H1 (cell line): ENCODE measurements around the gene S100A12. TPM values are rescaled to one million over a fixed set of nuclear protein-coding genes. Genes with fewer than 3 reads are reported as not detected.

ENCODE experiments used
- CTCF ChIA-PET: fragments of 300-600 bp; sonication (Branson Sonifier 250); formaldehyde crosslinking; loops from one replicate; lab custom pipeline; 2021; ENCODE audit not compliant: partially characterized antibody; lab: Charles Lee
- POLR2A ChIA-PET: fragments of 300-600 bp; sonication (Branson Sonifier 250); formaldehyde crosslinking; loops from one replicate; lab custom pipeline; 2021; ENCODE audit warnings: inconsistent platforms; ENCODE audit not compliant: partially characterized antibody; lab: Charles Lee
- DNase-seq, 2 experiments: peaks; one replicate each; pipeline versions ENCODE4 v3.0.0 to v3.0.0-alpha.2; 2010 to 2022; ENCODE audit warnings: low spot score in 2 of 2, low read depth in 1 of 2, mixed read lengths in 1 of 2
- FAIRE-seq: peaks from 2 replicates; lab custom pipeline; 2011; peaks lifted over from hg19 to GRCh38; lab: Jason Lieb, UNC
- H2AFZ ChIP-seq: 2 replicates; pipeline ENCODE4 v1.8.1; 2012; ENCODE audit warnings: low read length, inconsistent platforms
- H2AK5ac ChIP-seq: 2 replicates; pipeline ENCODE4 v1.6.1; 2013; ENCODE audit warnings: low read depth, low read length
- H2BK120ac ChIP-seq: replicated peaks from 2 replicates; pipeline ENCODE3; 2013; ENCODE audit warnings: low read depth, low read length, inconsistent platforms
- H2BK12ac ChIP-seq: 2 replicates; pipeline ENCODE4 v1.6.1; 2013; ENCODE audit warnings: low read depth, low read length
- H2BK15ac ChIP-seq: 2 replicates; pipeline ENCODE4 v1.6.1; 2013; ENCODE audit warnings: low read length
- H2BK20ac ChIP-seq: 2 replicates; pipeline ENCODE4 v1.6.1; 2013; ENCODE audit warnings: low read length
- H2BK5ac ChIP-seq: 2 replicates; pipeline ENCODE4 v1.6.1; 2013; ENCODE audit warnings: low read depth, low read length
- H3K14ac ChIP-seq: 2 replicates; pipeline ENCODE4 v1.6.1; 2013; ENCODE audit warnings: inconsistent platforms; ENCODE audit not compliant: insufficient read length
- H3K18ac ChIP-seq: 2 replicates; pipeline ENCODE4 v1.6.1; 2013; ENCODE audit warnings: low read length; ENCODE audit errors: extremely low read depth
- H3K23ac ChIP-seq: 2 replicates; pipeline ENCODE4 v1.6.1; 2013; ENCODE audit warnings: inconsistent platforms; ENCODE audit not compliant: insufficient read length
- H3K23me2 ChIP-seq: 2 replicates; pipeline ENCODE4 v1.6.1; 2013; ENCODE audit warnings: low read depth, low read length
- H3K27ac ChIP-seq: 2 replicates; pipeline ENCODE4 v1.6.1; 2011; ENCODE audit warnings: low read depth, low read length, inconsistent platforms
- H3K27me3 ChIP-seq, 4 experiments: replicated peaks in 1 of 4; 1 replicate in 1 of 4; 2 replicates in 3 of 4; pipeline versions ENCODE4 v1.6.1 to v1.8.1; 2011 to 2013; ENCODE audit warnings: low read length in 3 of 4, mild to moderate bottlenecking in 3 of 4, inconsistent platforms in 2 of 4, mixed read lengths in 2 of 4, moderate library complexity in 1 of 4; ENCODE audit not compliant: control insufficient read depth in 3 of 4, insufficient read depth in 3 of 4; ENCODE audit errors: extremely low read depth in 1 of 4
- H3K36me3 ChIP-seq, 4 experiments: 2 replicates each; pipeline versions ENCODE4 v1.6.1 to v1.8.1; 2011 to 2013; ENCODE audit warnings: mild to moderate bottlenecking in 4 of 4, low read length in 3 of 4, moderate library complexity in 2 of 4, control low read depth in 1 of 4, inconsistent platforms in 1 of 4; ENCODE audit not compliant: insufficient read depth in 4 of 4, control insufficient read depth in 2 of 4
- H3K4ac ChIP-seq: replicated peaks from 2 replicates; pipeline ENCODE3; 2013; ENCODE audit warnings: low read length, low read depth, mixed read lengths, inconsistent platforms; ENCODE audit not compliant: insufficient read length
- H3K4me1 ChIP-seq, 4 experiments: replicated peaks in 1 of 4; 1 replicate in 1 of 4; 2 replicates in 3 of 4; pipeline versions ENCODE4 v1.6.1 to v1.8.1; 2011 to 2013; ENCODE audit warnings: low read length in 3 of 4, inconsistent platforms in 2 of 4, mixed read lengths in 1 of 4; ENCODE audit not compliant: insufficient read depth in 4 of 4, control insufficient read depth in 3 of 4
- H3K4me2 ChIP-seq, 2 experiments: 2 replicates each; pipeline versions ENCODE4 v1.6.1 to v1.8.1; 2011 to 2013; ENCODE audit warnings: low read depth in 2 of 2, low read length in 2 of 2, control low read depth in 1 of 2, inconsistent platforms in 1 of 2, mild to moderate bottlenecking in 1 of 2; ENCODE audit not compliant: insufficient read depth in 1 of 2
- H3K4me3 ChIP-seq, 4 experiments: fragments of 200-600, 300-600 bp in 1 of 4; sonication (generic), shearing (Covaris generic), sonication (Bioruptor Twin) in 1 of 4; 2 replicates each; pipeline versions ENCODE4 v1.5.1 to v1.8.1; 2011 to 2016; ENCODE audit warnings: low read length in 4 of 4, low read depth in 3 of 4, control low read depth in 2 of 4, inconsistent platforms in 2 of 4, mild to moderate bottlenecking in 2 of 4, mixed read lengths in 1 of 4, moderate library complexity in 1 of 4; ENCODE audit not compliant: insufficient read depth in 2 of 4; ENCODE audit errors: extremely low read depth in 1 of 4
- H3K56ac ChIP-seq: replicated peaks from 2 replicates; pipeline ENCODE3; 2013; ENCODE audit warnings: low read depth, mild to moderate bottlenecking, mixed read lengths, low read length, inconsistent platforms; ENCODE audit not compliant: insufficient read length
- H3K79me1 ChIP-seq: 2 replicates; pipeline ENCODE4 v1.6.1; 2013; ENCODE audit warnings: low read depth, low read length, control low read depth
- H3K79me2 ChIP-seq, 2 experiments: 2 replicates each; pipeline versions ENCODE4 v1.6.1 to v1.8.1; 2012 to 2013; ENCODE audit warnings: low read length in 2 of 2, mild to moderate bottlenecking in 2 of 2, inconsistent platforms in 1 of 2; ENCODE audit not compliant: insufficient read depth in 2 of 2, control insufficient read depth in 1 of 2
- H3K9ac ChIP-seq, 4 experiments: replicated peaks in 1 of 4; 1 replicate in 1 of 4; 2 replicates in 3 of 4; pipeline versions ENCODE4 v1.6.1 to v1.8.1; 2011 to 2013; ENCODE audit warnings: low read depth in 3 of 4, low read length in 3 of 4, control low read depth in 2 of 4, mild to moderate bottlenecking in 2 of 4, moderate library complexity in 2 of 4, inconsistent platforms in 1 of 4; ENCODE audit errors: extremely low read depth in 1 of 4
- H3K9me3 ChIP-seq, 2 experiments: 2 replicates each; pipeline versions ENCODE4 v1.6.1 to v1.8.1; 2012 to 2013; ENCODE audit warnings: mild to moderate bottlenecking in 2 of 2, moderate library complexity in 2 of 2, control low read depth in 1 of 2, inconsistent platforms in 1 of 2, low read depth in 1 of 2, low read length in 1 of 2, mixed read lengths in 1 of 2; ENCODE audit not compliant: insufficient read depth in 2 of 2
- H4K20me1 ChIP-seq, 2 experiments: replicated peaks in 1 of 2; 2 replicates each; pipeline versions ENCODE3 to v1.8.1; 2011 to 2013; ENCODE audit warnings: inconsistent platforms in 2 of 2, low read length in 2 of 2, mild to moderate bottlenecking in 1 of 2; ENCODE audit not compliant: insufficient read depth in 2 of 2, control insufficient read depth in 1 of 2
- H4K5ac ChIP-seq: 2 replicates; pipeline ENCODE4 v1.6.1; 2013; ENCODE audit warnings: low read length, low read depth, mixed read lengths, inconsistent platforms; ENCODE audit not compliant: insufficient read length
- H4K8ac ChIP-seq: 2 replicates; pipeline ENCODE4 v1.8.0; 2013; ENCODE audit warnings: mild to moderate bottlenecking, moderate library complexity, low read length, inconsistent platforms; ENCODE audit not compliant: insufficient read depth; ENCODE audit errors: extremely low read depth
- H4K91ac ChIP-seq: replicated peaks from 2 replicates; pipeline ENCODE3; 2013; ENCODE audit warnings: low read length, mixed read lengths, inconsistent platforms; ENCODE audit not compliant: insufficient read length
- BRCA1 ChIP-seq: IDR thresholded peaks from 2 replicates; pipeline ENCODE4 v1.6.1; 2012; ENCODE audit warnings: low read depth, low read length, improper control_type of control experiment
- CREB1 ChIP-seq: IDR thresholded peaks from 2 replicates; pipeline ENCODE4 v1.6.1; 2012; ENCODE audit warnings: inconsistent platforms
- CTBP2 ChIP-seq: IDR thresholded peaks from 2 replicates; pipeline ENCODE4 v1.7.0; 2011; ENCODE audit warnings: borderline replicate concordance, mild to moderate bottlenecking, moderate library complexity, mixed read lengths, low read length; ENCODE audit not compliant: insufficient read depth, insufficient read length
- GTF2F1 ChIP-seq: IDR thresholded peaks from 2 replicates; pipeline ENCODE4 v1.6.1; 2012; ENCODE audit warnings: low read depth, low read length, improper control_type of control experiment, borderline replicate concordance
- JUN ChIP-seq: IDR thresholded peaks from 2 replicates; pipeline ENCODE4 v1.6.1; 2011; ENCODE audit warnings: low read depth, mild to moderate bottlenecking, improper control_type of control experiment, low read length
- JUND ChIP-seq: IDR thresholded peaks from 2 replicates; pipeline ENCODE4 v1.6.1; 2011; ENCODE audit warnings: mild to moderate bottlenecking, improper control_type of control experiment, low read length
- SIN3A ChIP-seq, 2 experiments: IDR thresholded peaks in 1 of 2; conservative IDR thresholded peaks in 1 of 2; 2 replicates each; pipeline ENCODE4 v1.6.1; 2011 to 2012; ENCODE audit warnings: low read length in 2 of 2, improper control_type of control experiment in 1 of 2, low read depth in 1 of 2, mild to moderate bottlenecking in 1 of 2
- SP2 ChIP-seq: IDR thresholded peaks from 2 replicates; pipeline ENCODE4 v1.6.1; 2012; ENCODE audit warnings: mild to moderate bottlenecking, low read length, inconsistent platforms
- WGBS, 2 experiments: shearing (Covaris generic) in 1 of 2; methylation state at CpG; one replicate each; pipeline versions ENCODE4 v1.1.6 to v1.1.7; 2013 to 2015; ENCODE audit warnings: low lambda C conversion rate in 2 of 2, mixed read lengths in 2 of 2, inconsistent platforms in 1 of 2, low coverage in 1 of 2, missing lambda C conversion rate in 1 of 2; ENCODE audit not compliant: insufficient replicate concordance in 2 of 2, insufficient coverage in 1 of 2, insufficient read length in 1 of 2; ENCODE audit errors: extremely low coverage in 1 of 2, missing lambda C conversion rate in 1 of 2; 5-methylcytosine and 5-hydroxymethylcytosine counted together
- polyA plus RNA-seq, 7 experiments: library from polyadenylated mRNA; depleted of rRNA in 3 of 7; stranded (reverse) in 5 of 7; unstranded in 2 of 7; fragments of >200 nt in 5 of 7; fragments of 200-250 nt in 2 of 7; gene quantifications; 1 replicate in 5 of 7; 2 replicates in 1 of 7; 4 replicates in 1 of 7; pipeline versions ENCODE4 v1.2.1 to v1.2.3, GENCODE V29; 2011 to 2013; ENCODE audit warnings: missing spikeins in 2 of 7, mixed read lengths in 2 of 7
- total RNA-seq: library from RNA; stranded (reverse); fragmentation: NEBNext Ultra II Directional; extraction: Animal tissue kit (Norgen Biotek cat#: 25700); gene quantifications from 2 replicates; pipeline ENCODE4 v1.2.1, GENCODE V29; 2021
- TF ChIP-seq, protein P1 (sequence below): IDR thresholded peaks from 2 replicates; pipeline ENCODE4 v1.6.1; 2012; ENCODE audit warnings: low read length, inconsistent platforms

Gene S100A12
- total and polyA plus RNA-seq, 2 of the 8 experiments (the other 6 are each of a cell fraction or from before 2014, with no cell fraction given): not detected

DNA sequence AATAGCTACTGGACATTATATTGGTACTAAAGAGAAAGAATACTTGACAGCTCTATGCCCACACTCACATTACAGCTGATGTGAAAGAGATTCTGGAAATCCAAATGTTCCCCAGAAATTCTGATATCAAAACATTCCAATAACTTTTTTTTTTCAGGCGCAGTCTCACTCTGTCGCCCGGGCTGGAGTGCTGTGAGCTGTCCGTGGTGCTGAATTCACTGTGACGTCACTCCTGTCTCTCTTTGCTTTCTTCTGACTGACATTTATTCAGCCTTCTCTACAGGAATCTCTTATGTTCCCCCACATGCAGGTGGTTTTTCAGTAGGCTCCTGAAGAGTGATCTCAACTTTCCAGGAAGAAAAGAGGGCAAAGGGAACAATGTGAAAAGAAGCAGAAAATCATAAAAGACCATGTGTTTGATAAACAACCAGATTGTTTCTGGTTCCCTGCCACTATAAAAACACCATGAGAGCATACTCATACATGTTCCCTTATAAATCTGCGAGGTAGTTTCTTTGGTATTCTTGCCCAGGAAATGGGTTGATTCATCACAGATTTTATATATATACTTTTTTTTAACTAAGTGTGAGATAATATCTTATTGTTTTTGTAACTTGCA is 47.1 kb upstream of the S100A12 start:
- DNase-seq (peak in 1 of 2 experiments; percentile 88), FAIRE-seq (peak; percentile 84)
- Histone ChIP-seq H2BK20ac (no peak overlapping the region), H3K27ac (no peak overlapping the region), H4K91ac (no peak overlapping the region), H3K4ac (no peak overlapping the region), H2BK15ac (no peak overlapping the region), H3K4me3 (no peak overlapping the region), H3K79me1 (no peaks in the 10 kb centered on the region), H2BK120ac (no peak overlapping the region), H3K23me2 (no peaks in the 10 kb centered on the region; the same call in 1 of the 2 replicates), H3K27me3 (no peaks in the 10 kb centered on the region), H3K23ac (no peak overlapping the region), H4K8ac (no peak overlapping the region), H3K4me1 (no peaks in the 10 kb centered on the region), H3K79me2 (no peaks in the 10 kb centered on the region), H4K20me1 (no peaks in the 10 kb centered on the region), H3K56ac (no peak overlapping the region), H3K9me3 (no peaks in the 10 kb centered on the region; a peak in 1 of 4 replicates), H3K18ac (no peak overlapping the region), H4K5ac (no peak overlapping the region), H3K9ac (no peak overlapping the region), H3K4me2 (no peak overlapping the region), H2BK5ac (no peak overlapping the region), H3K36me3 (no peaks in the 10 kb centered on the region), H2AFZ (no peak overlapping the region), H3K14ac (no peak overlapping the region), H2BK12ac (no peak overlapping the region), H2AK5ac (no peak overlapping the region)
- CTCF ChIA-PET: interaction anchor here (0.7 to 2.4 kb wide), 5 partner anchors 18 to 73 kb away, joined by 3 to 9 read pairs (median 3); no protein-coding TSS in a partner anchor
- TF ChIP-seq BRCA1 (no peak), JUN (0 out of 2 replicates have a peak, but pooled peaks have one; percentile 41), CREB1 (peak; percentile 93), SP2 (no peak), SIN3A (conservative IDR thresholded peaks at IDR 0.05 in 1 of 2, IDR thresholded peaks at IDR 0.05 in 1 of 2; ENCODE audit: low read depth in 1 of 2, low read length in 2 of 2) (peak; percentile 41 to 83; a peak in 1 of 4 replicates), GTF2F1 (no peak), CTBP2 (no peak), JUND (peak; percentile 85)
- TF ChIP-seq, protein P1, sequence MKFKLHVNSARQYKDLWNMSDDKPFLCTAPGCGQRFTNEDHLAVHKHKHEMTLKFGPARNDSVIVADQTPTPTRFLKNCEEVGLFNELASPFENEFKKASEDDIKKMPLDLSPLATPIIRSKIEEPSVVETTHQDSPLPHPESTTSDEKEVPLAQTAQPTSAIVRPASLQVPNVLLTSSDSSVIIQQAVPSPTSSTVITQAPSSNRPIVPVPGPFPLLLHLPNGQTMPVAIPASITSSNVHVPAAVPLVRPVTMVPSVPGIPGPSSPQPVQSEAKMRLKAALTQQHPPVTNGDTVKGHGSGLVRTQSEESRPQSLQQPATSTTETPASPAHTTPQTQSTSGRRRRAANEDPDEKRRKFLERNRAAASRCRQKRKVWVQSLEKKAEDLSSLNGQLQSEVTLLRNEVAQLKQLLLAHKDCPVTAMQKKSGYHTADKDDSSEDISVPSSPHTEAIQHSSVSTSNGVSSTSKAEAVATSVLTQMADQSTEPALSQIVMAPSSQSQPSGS: 0 out of 2 replicates have a peak, but pooled peaks have one; percentile 60
- POLR2A ChIA-PET: no interaction called here
- 18% methylated on average over 6 of the region's 6 CpGs; no CpG with 5 or more reads in 1 of the 2 experiments for WGBS, 2 experiments
